Brain microvascular endothelial cell (primary cell): ENCODE results near the gene MT1B.

Source experiments
- DNase-seq: peaks from one replicate; pipeline ENCODE4 v3.0.0-alpha.2; 2020
- H3K27ac ChIP-seq: fragments of 250-450 bp; sonication (Bioruptor Pico); 2 replicates; pipeline ENCODE4 v1.5.1; 2020; ENCODE audit warnings: mild to moderate bottlenecking, moderate library complexity
- H3K27me3 ChIP-seq: fragments of 250-450 bp; sonication (Bioruptor Pico); replicated peaks from 2 replicates; pipeline ENCODE4 v1.5.1; 2020; ENCODE audit warnings: mild to moderate bottlenecking
- H3K36me3 ChIP-seq: fragments of 250-450 bp; sonication (Bioruptor Pico); replicated peaks from 2 replicates; pipeline ENCODE4 v1.5.1; 2020; ENCODE audit warnings: mild to moderate bottlenecking
- H3K4me3 ChIP-seq: 2 replicates; pipeline ENCODE4 v1.5.1; 2011; ENCODE audit warnings: low read depth, mild to moderate bottlenecking, control low read depth, low read length, moderate library complexity
- in situ Hi-C: cut with HindIII; loops from 2 replicates; pipeline ENCODE4 v1.10.0; 2017; ENCODE audit warnings: low sequenced_read_pairs, low pct_ligation_motif_present
- TF ChIP-seq, protein P1 (sequence below): IDR thresholded peaks from 2 replicates; pipeline ENCODE4 v1.5.1; 2011; ENCODE audit warnings: low read depth, mild to moderate bottlenecking, moderate library complexity, low read length, control low read depth, inconsistent platforms; ENCODE audit errors: missing control alignments

Gene MT1B

DNA sequence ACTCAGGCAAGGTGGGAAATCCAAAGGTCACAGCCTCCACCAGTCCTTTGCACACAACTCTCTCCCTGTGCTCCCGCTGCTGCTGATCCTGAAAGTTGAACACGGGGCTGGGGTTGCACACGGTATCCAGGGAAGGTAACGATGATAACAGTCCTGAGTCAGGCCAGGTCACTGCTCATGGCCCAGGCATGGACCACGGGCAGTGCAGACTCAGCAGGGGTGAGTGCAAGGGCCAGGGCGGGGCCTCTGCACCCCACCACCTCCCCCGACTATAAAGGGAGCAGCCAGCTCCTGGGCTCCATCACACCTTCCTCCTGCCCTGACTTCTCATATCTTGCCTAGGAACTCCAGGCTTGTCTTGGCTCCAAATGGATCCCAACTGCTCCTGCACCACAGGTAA, at the start of gene MT1B:
Gene MT1B, plus strand, starts transcription at position 301 of the 400 bp plus-strand sequence. Its CDS starts 68 bp downstream, at position 369.
- H3K27me3 ChIP-seq: peaks cover 22% of the 10 kb centered on the region
- TF ChIP-seq, protein P1, sequence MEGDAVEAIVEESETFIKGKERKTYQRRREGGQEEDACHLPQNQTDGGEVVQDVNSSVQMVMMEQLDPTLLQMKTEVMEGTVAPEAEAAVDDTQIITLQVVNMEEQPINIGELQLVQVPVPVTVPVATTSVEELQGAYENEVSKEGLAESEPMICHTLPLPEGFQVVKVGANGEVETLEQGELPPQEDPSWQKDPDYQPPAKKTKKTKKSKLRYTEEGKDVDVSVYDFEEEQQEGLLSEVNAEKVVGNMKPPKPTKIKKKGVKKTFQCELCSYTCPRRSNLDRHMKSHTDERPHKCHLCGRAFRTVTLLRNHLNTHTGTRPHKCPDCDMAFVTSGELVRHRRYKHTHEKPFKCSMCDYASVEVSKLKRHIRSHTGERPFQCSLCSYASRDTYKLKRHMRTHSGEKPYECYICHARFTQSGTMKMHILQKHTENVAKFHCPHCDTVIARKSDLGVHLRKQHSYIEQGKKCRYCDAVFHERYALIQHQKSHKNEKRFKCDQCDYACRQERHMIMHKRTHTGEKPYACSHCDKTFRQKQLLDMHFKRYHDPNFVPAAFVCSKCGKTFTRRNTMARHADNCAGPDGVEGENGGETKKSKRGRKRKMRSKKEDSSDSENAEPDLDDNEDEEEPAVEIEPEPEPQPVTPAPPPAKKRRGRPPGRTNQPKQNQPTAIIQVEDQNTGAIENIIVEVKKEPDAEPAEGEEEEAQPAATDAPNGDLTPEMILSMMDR: no peak
- in situ Hi-C loops: no loop called here
- H3K27ac ChIP-seq: no peak within 1 kb of the TSS
- DNase-seq: no peak
- no peaks in the 10 kb centered on the region for H3K36me3 ChIP-seq
- H3K4me3 ChIP-seq: no peak within 1 kb of the TSS

DNA sequence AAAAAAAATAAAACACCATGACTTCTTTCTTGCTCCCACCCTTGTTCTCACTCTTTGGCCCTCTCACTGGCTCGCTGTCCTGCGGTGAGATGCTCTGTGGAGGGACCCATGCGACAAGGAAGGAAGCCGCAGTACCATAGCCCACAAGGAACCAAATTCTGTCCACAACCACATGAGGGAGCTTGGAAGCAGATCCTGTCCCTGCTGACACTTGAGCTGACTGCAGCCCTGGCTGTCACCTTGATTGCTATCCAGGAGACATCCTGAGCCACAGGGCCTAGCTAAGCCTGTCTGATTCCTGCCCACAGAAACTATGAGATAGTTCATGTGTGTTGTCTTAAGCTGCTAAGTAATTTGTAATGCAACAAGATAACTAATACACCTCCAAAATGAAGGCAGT, 48.1 kb upstream of the MT1B start:
- Histone ChIP-seq H3K36me3 (no peaks in the 10 kb centered on the region), H3K27me3 (no peaks in the 10 kb centered on the region), H3K27ac (no peak overlapping the region), H3K4me3 (no peak overlapping the region)
- DNase-seq: peak; percentile 34
- in situ Hi-C loops: no loop called here
- TF ChIP-seq, protein P1: peak; percentile 68

DNA sequence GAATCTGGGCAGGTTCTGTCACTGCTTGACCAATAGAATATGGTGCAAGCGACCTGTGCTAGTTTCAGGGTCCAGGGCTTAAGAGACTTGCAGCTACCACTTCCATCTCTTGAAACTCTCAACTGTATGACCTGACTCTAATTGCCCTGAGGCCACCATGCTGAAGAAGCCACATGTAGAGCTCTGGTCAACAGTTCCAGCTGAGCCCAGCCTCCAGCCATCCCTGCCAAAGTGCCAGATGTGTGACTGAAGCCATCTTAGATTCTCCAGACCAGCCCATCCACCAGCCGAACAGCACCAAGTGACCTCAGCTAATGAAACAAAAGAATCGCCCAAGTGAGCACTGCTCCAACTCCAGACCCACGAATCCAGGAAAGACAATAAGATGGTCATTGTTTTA, 46.7 kb upstream of the MT1B start:
- Histone ChIP-seq H3K27me3 (no peaks in the 10 kb centered on the region), H3K4me3 (no peak overlapping the region), H3K36me3 (no peaks in the 10 kb centered on the region), H3K27ac (no peak overlapping the region)
- DNase-seq: no peak
- in situ Hi-C loops: no loop called here
- TF ChIP-seq, protein P1: no peak

DNA sequence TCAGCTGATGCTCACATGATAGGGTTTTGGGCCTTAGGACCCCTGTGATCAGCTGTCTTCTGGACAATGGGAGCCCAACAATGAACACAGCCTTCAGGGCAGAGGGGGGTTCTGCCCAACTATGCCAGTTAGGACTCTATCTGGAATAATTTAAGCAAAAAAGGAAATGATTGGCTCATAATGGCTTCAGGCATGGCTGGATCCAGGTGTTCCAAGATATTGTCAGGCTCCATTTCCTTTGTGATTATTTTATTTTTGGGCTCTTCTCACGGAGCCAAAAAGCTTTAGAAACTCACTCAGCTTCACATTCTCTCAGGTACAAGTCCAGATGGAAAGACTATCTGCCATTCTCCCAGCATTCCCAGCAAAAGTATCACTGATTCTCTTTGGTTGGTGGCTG, 46.2 kb upstream of the MT1B start:
- no peaks in the 10 kb centered on the region for H3K36me3 ChIP-seq
- no peak for DNase-seq
- H3K27ac ChIP-seq: peak overlapping the region; percentile 97
- H3K27me3 ChIP-seq: no peaks in the 10 kb centered on the region
- TF ChIP-seq, protein P1: no peak
- in situ Hi-C loops: no loop called here
- H3K4me3 ChIP-seq: no peak overlapping the region

DNA sequence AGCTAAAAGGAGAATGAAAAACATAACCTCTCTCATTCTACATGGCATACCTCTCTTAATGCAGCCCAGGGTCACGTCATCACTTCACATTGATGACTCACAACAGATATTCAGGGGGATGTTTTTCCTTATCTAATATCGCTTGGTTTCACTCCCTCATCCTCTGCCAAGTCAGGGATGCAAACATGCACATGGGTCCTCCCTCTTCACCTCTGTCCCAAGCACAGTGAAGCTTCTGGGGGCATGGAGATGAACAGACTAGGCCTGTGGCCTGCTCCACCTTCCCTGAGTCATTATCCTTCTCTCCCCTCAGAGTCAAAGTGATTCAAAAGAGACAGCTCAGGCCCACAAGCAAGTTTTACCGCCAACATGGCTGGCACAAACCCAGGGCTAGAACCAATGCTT, 45.6 kb upstream of the MT1B start:
- TF ChIP-seq, protein P1: no peak
- no peaks in the 10 kb centered on the region for H3K27me3 ChIP-seq
- no peak overlapping the region for H3K4me3 ChIP-seq
- in situ Hi-C loops: no loop called here
- H3K36me3 ChIP-seq: no peaks in the 10 kb centered on the region
- H3K27ac ChIP-seq: peak overlapping the region; percentile 97
- DNase-seq: peak; percentile 62

DNA sequence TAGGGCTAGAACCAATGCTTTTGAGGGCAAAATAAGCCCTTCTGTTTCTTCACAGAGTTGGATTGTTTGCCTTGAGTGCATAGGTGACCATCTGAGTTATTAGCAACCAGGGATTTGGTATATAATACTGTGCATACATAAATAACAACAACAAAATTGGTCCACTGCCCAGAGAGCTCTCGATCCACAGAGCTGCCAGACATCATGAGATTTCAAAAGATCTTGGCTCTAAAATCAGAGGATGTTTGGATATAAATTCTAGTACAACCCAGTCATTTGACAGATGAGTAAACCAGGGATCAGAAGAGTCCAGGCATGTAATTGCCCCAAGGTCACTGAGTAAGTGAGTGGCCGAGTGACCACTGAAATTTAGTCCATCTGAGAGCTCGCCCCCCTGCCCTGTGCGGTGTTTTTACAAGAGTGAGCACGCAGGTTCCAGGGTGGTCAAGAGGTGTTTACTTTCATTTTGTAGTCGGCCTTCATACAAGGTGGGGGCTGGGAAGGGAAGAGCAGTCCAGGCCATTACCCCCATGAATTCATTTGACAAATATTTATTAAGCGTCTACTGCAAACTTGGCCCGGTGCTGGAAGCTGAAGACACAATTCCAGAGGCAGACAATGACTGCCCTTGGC, 45.1 kb upstream of the MT1B start:
- TF ChIP-seq, protein P1: no peak

More for the DNA sequence above, 45.1 kb upstream of the MT1B start:
- Histone ChIP-seq H3K36me3 (no peaks in the 10 kb centered on the region), H3K27ac (peak overlapping the region; percentile 97), H3K4me3 (peak overlapping the region; percentile 18), H3K27me3 (no peaks in the 10 kb centered on the region)
- in situ Hi-C loops: no loop called here
- peak; percentile 81 for DNase-seq
